Measurements from ENCODE around the gene LDLRAP1.

LDLRAP1 gene

GRCh38 chr1:25537153-25537831 is 6.1 kb upstream of the LDLRAP1 start:
- Histone ChIP-seq H3K36me3 (ENCODE audit: control insufficient read depth, insufficient read depth, low read length) (no peaks in the 10 kb centered on the region), H3K27me3 (replicated peaks; ENCODE audit: control insufficient read depth, insufficient read depth, low read length) (no peaks in the 10 kb centered on the region; the same call in 1 of the 2 replicates), H3K4me3 (replicated peaks; ENCODE audit: low read depth, low read length) (no peak overlapping the region)
- DNase-seq (ENCODE audit: extremely low read depth, insufficient read length) = no peak
- no peak for TF ChIP-seq CTCF (IDR thresholded peaks at IDR 0.05; ENCODE audit: insufficient read depth, low read length, poor library complexity, severe bottlenecking)

- H3K36me3 ChIP-seq (ENCODE audit: control insufficient read depth, insufficient read depth, low read length) = no peaks in the 10 kb centered on the region
- no peak for TF ChIP-seq CTCF (IDR thresholded peaks at IDR 0.05; ENCODE audit: insufficient read depth, low read length, poor library complexity, severe bottlenecking)
- H3K4me3 ChIP-seq (replicated peaks; ENCODE audit: low read depth, low read length) = no peak overlapping the region
- no peak for DNase-seq (ENCODE audit: extremely low read depth, insufficient read length)
- H3K27me3 ChIP-seq (replicated peaks; ENCODE audit: control insufficient read depth, insufficient read depth, low read length) = no peaks in the 10 kb centered on the region; the same call in 1 of the 2 replicates
Measured at GRCh38 chr1:25538191-25538767, 5.1 kb upstream of the LDLRAP1 start.

GRCh38 chr1:25540750-25541342 is 2.6 kb upstream of the LDLRAP1 start:
- H3K36me3 ChIP-seq (ENCODE audit: control insufficient read depth, insufficient read depth, low read length) = no peaks in the 10 kb centered on the region
- DNase-seq (ENCODE audit: extremely low read depth, insufficient read length) = no peak
- TF ChIP-seq CTCF (IDR thresholded peaks at IDR 0.05; ENCODE audit: insufficient read depth, low read length, poor library complexity, severe bottlenecking) = no peak
- H3K27me3 ChIP-seq (replicated peaks; ENCODE audit: control insufficient read depth, insufficient read depth, low read length) = no peaks in the 10 kb centered on the region; the same call in 1 of the 2 replicates
- no peak overlapping the region for H3K4me3 ChIP-seq (replicated peaks; ENCODE audit: low read depth, low read length)

- H3K36me3 ChIP-seq (ENCODE audit: control insufficient read depth, insufficient read depth, low read length) = no peaks in the 10 kb centered on the region
Measured at GRCh38 chr1:25541425-25541824, 2.0 kb upstream of the LDLRAP1 start.

GRCh38 chr1:25541889-25542658 is 1.3 kb upstream of the LDLRAP1 start:
- no peak for TF ChIP-seq CTCF (IDR thresholded peaks at IDR 0.05; ENCODE audit: insufficient read depth, low read length, poor library complexity, severe bottlenecking)
- no peak for DNase-seq (ENCODE audit: extremely low read depth, insufficient read length)

More at GRCh38 chr1:25541425-25541824, 2.0 kb upstream of the LDLRAP1 start:
- no peak overlapping the region for H3K4me3 ChIP-seq (replicated peaks; ENCODE audit: low read depth, low read length)
- no peaks in the 10 kb centered on the region; the same call in 1 of the 2 replicates for H3K27me3 ChIP-seq (replicated peaks; ENCODE audit: control insufficient read depth, insufficient read depth, low read length)
- DNase-seq (ENCODE audit: extremely low read depth, insufficient read length) = no peak
- TF ChIP-seq CTCF (IDR thresholded peaks at IDR 0.05; ENCODE audit: insufficient read depth, low read length, poor library complexity, severe bottlenecking) = no peak

More at GRCh38 chr1:25541889-25542658, 1.3 kb upstream of the LDLRAP1 start:
- H3K27me3 ChIP-seq (replicated peaks; ENCODE audit: control insufficient read depth, insufficient read depth, low read length) = no peaks in the 10 kb centered on the region
- H3K4me3 ChIP-seq (replicated peaks; ENCODE audit: low read depth, low read length) = no peak overlapping the region
- H3K36me3 ChIP-seq (ENCODE audit: control insufficient read depth, insufficient read depth, low read length) = no peaks in the 10 kb centered on the region
